IMR-90 (cell line): ENCODE data around the gene GRAMD4. TPM values are rescaled to one million over a fixed set of nuclear protein-coding genes. Genes with fewer than 3 reads are reported as not detected.

ENCODE experiments used
- ATAC-seq: fragments of 200-7000 bp; cut with Tn5 transposase; 2 replicates; pipeline ENCODE4 v1.9.1; 2020; ENCODE audit warnings: low read depth, mild to moderate bottlenecking, moderate library complexity
- BruUV-seq: library from RNA; stranded (reverse); fragments of 400-500 nt; replicated peaks from 2 replicates; lab custom pipeline; 2021; lab: Mats Ljungman, UMichigan
- CTCF ChIA-PET: fragments of 300-600 bp; formaldehyde crosslinking; extraction: SDS; loops from one replicate; lab custom pipeline; 2021; ENCODE audit warnings: antibody characterized with exemption; lab: Yijun Ruan, JAX
- POLR2A ChIA-PET: fragments of 300-600 bp; sonication (Branson Sonifier 250); formaldehyde crosslinking; loops from one replicate; lab custom pipeline; 2022; ENCODE audit warnings: antibody characterized with exemption; ENCODE audit not compliant: unreplicated experiment; lab: Charles Lee
- DNase-seq: peaks from one replicate; pipeline ENCODE4 v3.0.0; 2013
- H2AFZ ChIP-seq: replicated peaks from 2 replicates; pipeline ENCODE3; 2013; ENCODE audit warnings: low read length, mild to moderate bottlenecking; ENCODE audit not compliant: poor library complexity
- H2AK5ac ChIP-seq: 2 replicates; pipeline ENCODE4 v1.6.1; 2013; ENCODE audit warnings: low read depth, low read length, inconsistent platforms
- H2AK9ac ChIP-seq: replicated peaks from 2 replicates; pipeline ENCODE3; 2013; ENCODE audit warnings: mild to moderate bottlenecking, low read depth, low read length, moderate library complexity; ENCODE audit not compliant: poor library complexity
- H2BK120ac ChIP-seq: 2 replicates; pipeline ENCODE4 v1.6.1; 2013; ENCODE audit warnings: low read depth, low read length, inconsistent platforms
- H2BK15ac ChIP-seq: 3 replicates; pipeline ENCODE4 v1.6.1; 2013; ENCODE audit warnings: low read depth, low read length, inconsistent platforms
- H2BK20ac ChIP-seq: 2 replicates; pipeline ENCODE4 v1.6.1; 2013; ENCODE audit warnings: low read depth, mild to moderate bottlenecking, inconsistent platforms, low read length, moderate library complexity
- H2BK5ac ChIP-seq: 2 replicates; pipeline ENCODE4 v1.6.1; 2013; ENCODE audit warnings: mild to moderate bottlenecking, low read depth, low read length, inconsistent platforms; ENCODE audit not compliant: poor library complexity, severe bottlenecking
- H3K14ac ChIP-seq: replicated peaks from 2 replicates; pipeline ENCODE4 v1.6.1; 2013; ENCODE audit warnings: low read depth, low read length, inconsistent platforms
- H3K18ac ChIP-seq: 2 replicates; pipeline ENCODE4 v1.6.1; 2013; ENCODE audit warnings: low read depth, low read length, control low read depth
- H3K23ac ChIP-seq: 2 replicates; pipeline ENCODE4 v1.6.1; 2013; ENCODE audit warnings: low read depth, low read length, inconsistent platforms
- H3K27ac ChIP-seq: 2 replicates; pipeline ENCODE4 v1.5.1; 2013; ENCODE audit warnings: mild to moderate bottlenecking, control low read depth, low read length; ENCODE audit not compliant: insufficient read depth
- H3K27me3 ChIP-seq: 2 replicates; pipeline ENCODE4 v1.6.1; 2013; ENCODE audit warnings: low read length; ENCODE audit not compliant: control insufficient read depth, insufficient read depth
- H3K36me3 ChIP-seq: 2 replicates; pipeline ENCODE4 v1.6.1; 2013; ENCODE audit warnings: low read length, mixed read lengths; ENCODE audit not compliant: control insufficient read depth, insufficient read depth
- H3K4ac ChIP-seq: 2 replicates; pipeline ENCODE4 v1.6.1; 2013; ENCODE audit warnings: low read depth, low read length, inconsistent platforms
- H3K4me1 ChIP-seq: 2 replicates; pipeline ENCODE4 v1.6.1; 2013; ENCODE audit warnings: low read length, mixed read lengths; ENCODE audit not compliant: control insufficient read depth, insufficient read depth
- H3K4me2 ChIP-seq: 2 replicates; pipeline ENCODE4 v1.6.1; 2013; ENCODE audit warnings: low read depth, mild to moderate bottlenecking, control low read depth, low read length, moderate library complexity
- H3K4me3 ChIP-seq: 2 replicates; pipeline ENCODE4 v1.5.1; 2013; ENCODE audit warnings: low read depth, mild to moderate bottlenecking, control low read depth, low read length, moderate library complexity; ENCODE audit not compliant: insufficient read depth
- H3K56ac ChIP-seq: 2 replicates; pipeline ENCODE4 v1.6.1; 2013; ENCODE audit warnings: low read length, inconsistent platforms; ENCODE audit not compliant: insufficient read depth; ENCODE audit errors: extremely low read depth
- H3K79me1 ChIP-seq, 2 experiments: 2 replicates each; pipeline ENCODE4 v1.6.1; 2013; ENCODE audit warnings: low read length in 2 of 2, inconsistent platforms in 1 of 2, low read depth in 1 of 2
- H3K9ac ChIP-seq: 2 replicates; pipeline ENCODE4 v1.6.1; 2013; ENCODE audit warnings: low read depth, low read length, control low read depth
- H3K9me1 ChIP-seq: 2 replicates; pipeline ENCODE4 v1.6.1; 2013; ENCODE audit warnings: low read length, inconsistent platforms; ENCODE audit not compliant: insufficient read depth
- H3K9me3 ChIP-seq: 2 replicates; pipeline ENCODE4 v1.6.1; 2013; ENCODE audit warnings: low read length; ENCODE audit not compliant: control insufficient read depth, insufficient read depth
- H4K20me1 ChIP-seq: 2 replicates; pipeline ENCODE4 v1.6.1; 2013; ENCODE audit warnings: low read length, inconsistent platforms; ENCODE audit not compliant: insufficient read depth
- H4K5ac ChIP-seq: 2 replicates; pipeline ENCODE4 v1.6.1; 2013; ENCODE audit warnings: mild to moderate bottlenecking, low read depth, low read length, control low read depth
- H4K8ac ChIP-seq, 2 experiments: 2 replicates each; pipeline ENCODE4 v1.6.1; 2013; ENCODE audit warnings: low read depth in 2 of 2, low read length in 2 of 2, control low read depth in 1 of 2, inconsistent platforms in 1 of 2
- H4K91ac ChIP-seq: 2 replicates; pipeline ENCODE4 v1.6.1; 2013; ENCODE audit warnings: low read depth, low read length, inconsistent platforms; ENCODE audit not compliant: insufficient read depth
- BHLHE40 ChIP-seq: fragments of 150-350 bp; IDR thresholded peaks from 2 replicates; pipeline ENCODE4 v1.6.1; 2016; ENCODE audit warnings: mild to moderate bottlenecking, low read depth, low read length
- CEBPB ChIP-seq: IDR thresholded peaks from 2 replicates; pipeline ENCODE4 v1.6.1; 2012; ENCODE audit warnings: low read depth, low read length, improper control_type of control experiment
- CHD1 ChIP-seq: IDR thresholded peaks from 2 replicates; pipeline ENCODE4 v1.6.1; 2012; ENCODE audit warnings: low read depth, low read length, improper control_type of control experiment
- FOS ChIP-seq: fragments of 150-350 bp; IDR thresholded peaks from 2 replicates; pipeline ENCODE4 v1.6.1; 2016; ENCODE audit warnings: low read depth, low read length
- MAFK ChIP-seq: IDR thresholded peaks from 2 replicates; pipeline ENCODE4 v1.6.1; 2012; ENCODE audit warnings: low read depth, low read length, improper control_type of control experiment
- MAZ ChIP-seq: IDR thresholded peaks from 2 replicates; pipeline ENCODE4 v1.6.1; 2012; ENCODE audit warnings: low read depth, mild to moderate bottlenecking, low read length, improper control_type of control experiment, moderate library complexity, borderline replicate concordance
- MXI1 ChIP-seq: IDR thresholded peaks from 2 replicates; pipeline ENCODE4 v1.6.1; 2012; ENCODE audit warnings: low read depth, mild to moderate bottlenecking, low read length, moderate library complexity, borderline replicate concordance
- NFE2L2 ChIP-seq: fragments of 150-350 bp; IDR thresholded peaks from 2 replicates; pipeline ENCODE4 v1.6.1; 2016; ENCODE audit warnings: low read depth, mild to moderate bottlenecking, low read length
- POLR2A ChIP-seq: IDR thresholded peaks from 2 replicates; pipeline ENCODE4 v1.6.1; 2012; ENCODE audit warnings: mild to moderate bottlenecking, low read depth, low read length
- RAD21 ChIP-seq: IDR thresholded peaks from 2 replicates; pipeline ENCODE4 v1.6.1; 2012; ENCODE audit warnings: low read length, improper control_type of control experiment
- RCOR1 ChIP-seq: IDR thresholded peaks from 2 replicates; pipeline ENCODE4 v1.6.1; 2012; ENCODE audit warnings: mild to moderate bottlenecking, low read length, improper control_type of control experiment; ENCODE audit not compliant: insufficient replicate concordance
- RFX5 ChIP-seq: IDR thresholded peaks from 2 replicates; pipeline ENCODE4 v1.8.0; 2012; ENCODE audit warnings: low read depth, mild to moderate bottlenecking, low read length, moderate library complexity
- SMC3 ChIP-seq: fragments of 150-350 bp; IDR thresholded peaks from 2 replicates; pipeline ENCODE4 v1.6.1; 2016; ENCODE audit warnings: low read depth, mild to moderate bottlenecking, antibody characterized with exemption, low read length, moderate library complexity
- WGBS, 2 experiments: methylation state at CpG; one replicate each; pipeline versions ENCODE4 v1.1.5 to v1.1.7; 2013; ENCODE audit warnings: missing lambda C conversion rate in 2 of 2; ENCODE audit not compliant: insufficient read length in 1 of 2; ENCODE audit errors: extremely low coverage in 2 of 2; 5-methylcytosine and 5-hydroxymethylcytosine counted together
- dilution Hi-C: fragments of 300-500 bp; cut with HindIII; formaldehyde crosslinking; loops from one replicate; pipeline ENCODE4 v1.14.3; 2018; ENCODE audit warnings: low sequenced_read_pairs; ENCODE audit not compliant: unreplicated experiment
- in situ Hi-C: fragments of 300-500 bp; cut with MboI; formaldehyde crosslinking; loops from 3 replicates; pipeline ENCODE4 v1.14.3; 2019; ENCODE audit warnings: low sequenced_read_pairs, inconsistent platforms, mixed read lengths
- intact Hi-C: fragments of 100-400 bp; cut with micrococcal nuclease; formaldehyde crosslinking; loops from 2 replicates; pipeline ENCODE4 v1.10.0; 2022
- polyA plus RNA-seq, 3 experiments: library from polyadenylated mRNA; depleted of rRNA; stranded (reverse); fragments of >200 nt; gene quantifications; 2 replicates each; pipeline ENCODE4 v1.2.3, GENCODE V29; 2012; ENCODE audit warnings: low replicate concordance in 1 of 3
- total RNA-seq: library from RNA; depleted of rRNA; stranded (reverse); fragments of >200 nt; gene quantifications from 2 replicates; pipeline ENCODE4 v1.2.3, GENCODE V29; 2012
- TF ChIP-seq, protein P1 (sequence below): fragments of 150-350 bp; IDR thresholded peaks from 2 replicates; pipeline ENCODE4 v1.6.1; 2017; ENCODE audit warnings: mild to moderate bottlenecking, antibody characterized with exemption, low read length, low read depth
- TF ChIP-seq, protein P2 (sequence below): conservative IDR thresholded peaks from 2 replicates; pipeline ENCODE4 v1.5.1; 2012; ENCODE audit warnings: mild to moderate bottlenecking, low read depth, low read length, improper control_type of control experiment
- TF ChIP-seq, protein P3 (sequence below): fragments of 150-350 bp; IDR thresholded peaks from 2 replicates; pipeline ENCODE4 v1.6.1; 2016; ENCODE audit warnings: low read depth, mild to moderate bottlenecking, low read length, moderate library complexity, borderline replicate concordance

The GRAMD4 gene
- total and polyA plus RNA-seq, 2 of the 4 experiments (the other 2 are of a cell fraction), result 2.7 to 5.8 TPM

DNA sequence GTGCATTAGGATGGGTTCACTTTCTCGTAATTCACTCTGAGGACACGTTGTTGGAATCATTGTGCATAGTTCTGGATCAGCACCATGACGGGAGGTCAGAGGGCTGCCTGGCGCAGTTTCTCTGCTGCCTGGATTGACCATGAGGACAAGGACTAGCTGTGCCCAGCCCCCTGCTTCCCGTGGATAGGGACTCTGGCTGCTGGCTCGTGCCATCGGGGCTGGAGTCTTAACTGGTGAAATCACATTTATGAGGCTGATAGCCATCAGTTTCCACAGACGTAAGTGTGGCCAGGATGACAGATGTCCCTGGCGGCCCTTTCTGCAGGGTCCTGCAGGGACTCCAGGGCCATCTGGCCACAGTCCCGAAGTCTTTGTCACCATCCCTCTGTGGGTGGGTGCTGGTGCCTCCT, 24.1 kb upstream of the GRAMD4 start:
- Histone ChIP-seq H2AK9ac (no peak overlapping the region), H3K4ac (no peak overlapping the region), H2BK120ac (no peak overlapping the region), H2BK5ac (no peak overlapping the region), H3K23ac (no peak overlapping the region), H3K4me2 (no peak overlapping the region), H3K79me1 (no peaks in the 10 kb centered on the region; a peak in 1 of 4 replicates), H2BK20ac (no peak overlapping the region), H2BK15ac (no peak overlapping the region), H4K91ac (no peak overlapping the region), H3K36me3 (no peaks in the 10 kb centered on the region; the same call in 1 of the 2 replicates), H4K20me1 (peaks cover 13% of the 10 kb centered on the region), H2AFZ (no peak overlapping the region), H3K14ac (no peak overlapping the region), H3K56ac (no peak overlapping the region), H3K9me3 (no peaks in the 10 kb centered on the region), H3K9ac (no peak overlapping the region), H3K18ac (no peak overlapping the region), H3K27ac (no peak overlapping the region), H4K5ac (no peak overlapping the region), H3K4me1 (peaks cover 8% of the 10 kb centered on the region), H2AK5ac (no peak overlapping the region), H3K9me1 (no peaks in the 10 kb centered on the region), H3K27me3 (no peaks in the 10 kb centered on the region), H4K8ac (no peak overlapping the region), H3K4me3 (no peak overlapping the region)
- DNase-seq, result no peak
- TF ChIP-seq MAFK, result no peak
- no peak for TF ChIP-seq FOS
- TF ChIP-seq, protein P1, sequence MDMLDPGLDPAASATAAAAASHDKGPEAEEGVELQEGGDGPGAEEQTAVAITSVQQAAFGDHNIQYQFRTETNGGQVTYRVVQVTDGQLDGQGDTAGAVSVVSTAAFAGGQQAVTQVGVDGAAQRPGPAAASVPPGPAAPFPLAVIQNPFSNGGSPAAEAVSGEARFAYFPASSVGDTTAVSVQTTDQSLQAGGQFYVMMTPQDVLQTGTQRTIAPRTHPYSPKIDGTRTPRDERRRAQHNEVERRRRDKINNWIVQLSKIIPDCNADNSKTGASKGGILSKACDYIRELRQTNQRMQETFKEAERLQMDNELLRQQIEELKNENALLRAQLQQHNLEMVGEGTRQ, result no peak
- TF ChIP-seq, protein P2, sequence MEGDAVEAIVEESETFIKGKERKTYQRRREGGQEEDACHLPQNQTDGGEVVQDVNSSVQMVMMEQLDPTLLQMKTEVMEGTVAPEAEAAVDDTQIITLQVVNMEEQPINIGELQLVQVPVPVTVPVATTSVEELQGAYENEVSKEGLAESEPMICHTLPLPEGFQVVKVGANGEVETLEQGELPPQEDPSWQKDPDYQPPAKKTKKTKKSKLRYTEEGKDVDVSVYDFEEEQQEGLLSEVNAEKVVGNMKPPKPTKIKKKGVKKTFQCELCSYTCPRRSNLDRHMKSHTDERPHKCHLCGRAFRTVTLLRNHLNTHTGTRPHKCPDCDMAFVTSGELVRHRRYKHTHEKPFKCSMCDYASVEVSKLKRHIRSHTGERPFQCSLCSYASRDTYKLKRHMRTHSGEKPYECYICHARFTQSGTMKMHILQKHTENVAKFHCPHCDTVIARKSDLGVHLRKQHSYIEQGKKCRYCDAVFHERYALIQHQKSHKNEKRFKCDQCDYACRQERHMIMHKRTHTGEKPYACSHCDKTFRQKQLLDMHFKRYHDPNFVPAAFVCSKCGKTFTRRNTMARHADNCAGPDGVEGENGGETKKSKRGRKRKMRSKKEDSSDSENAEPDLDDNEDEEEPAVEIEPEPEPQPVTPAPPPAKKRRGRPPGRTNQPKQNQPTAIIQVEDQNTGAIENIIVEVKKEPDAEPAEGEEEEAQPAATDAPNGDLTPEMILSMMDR, result no peak
- TF ChIP-seq NFE2L2, result no peak
- no peak for TF ChIP-seq MXI1
- TF ChIP-seq, protein P3, sequence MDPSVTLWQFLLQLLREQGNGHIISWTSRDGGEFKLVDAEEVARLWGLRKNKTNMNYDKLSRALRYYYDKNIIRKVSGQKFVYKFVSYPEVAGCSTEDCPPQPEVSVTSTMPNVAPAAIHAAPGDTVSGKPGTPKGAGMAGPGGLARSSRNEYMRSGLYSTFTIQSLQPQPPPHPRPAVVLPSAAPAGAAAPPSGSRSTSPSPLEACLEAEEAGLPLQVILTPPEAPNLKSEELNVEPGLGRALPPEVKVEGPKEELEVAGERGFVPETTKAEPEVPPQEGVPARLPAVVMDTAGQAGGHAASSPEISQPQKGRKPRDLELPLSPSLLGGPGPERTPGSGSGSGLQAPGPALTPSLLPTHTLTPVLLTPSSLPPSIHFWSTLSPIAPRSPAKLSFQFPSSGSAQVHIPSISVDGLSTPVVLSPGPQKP, result no peak
- TF ChIP-seq BHLHE40, result no peak
- TF ChIP-seq RAD21, result no peak
- no peak for TF ChIP-seq CEBPB
- no peak for TF ChIP-seq MAZ
- TF ChIP-seq RCOR1, result no peak
- TF ChIP-seq POLR2A, result no peak
- no peak for TF ChIP-seq SMC3
- no peak for TF ChIP-seq RFX5
- no peak for TF ChIP-seq CHD1
- ATAC-seq, result no peak
- WGBS, 2 experiments, result 60% methylated on average over 10 of the region's 10 CpGs; no CpG with 5 or more reads in 1 of the 2 experiments
- BruUV-seq, result no TSS peak
- ChIA-PET CTCF (no interaction called here), POLR2A (no interaction called here)
- in situ Hi-C loops (no loop called here), intact Hi-C loops (no loop called here), dilution Hi-C loops (no loop called here)
